ENCODE measurements around the gene YOD1.

Gene YOD1

DNA sequence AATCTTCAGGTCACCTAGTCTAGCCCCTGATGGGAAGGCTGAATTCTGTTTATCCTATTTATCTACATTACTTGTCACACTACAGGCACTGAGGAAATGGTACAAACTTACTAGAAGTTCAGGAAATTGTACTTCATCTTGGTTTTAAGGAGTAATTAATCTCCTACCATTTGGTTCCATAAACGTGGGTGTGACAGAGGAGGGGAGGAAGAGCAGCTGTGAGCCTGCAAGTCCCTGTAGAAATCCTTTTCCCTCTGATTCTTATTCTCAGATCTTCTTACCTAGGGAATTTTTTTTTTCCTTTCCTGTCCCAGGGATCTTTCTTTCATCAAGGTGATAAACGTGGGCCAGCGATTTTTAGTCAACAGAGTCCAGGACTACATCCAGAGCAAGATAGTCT, 16.2 kb upstream of the YOD1 start:
- no peak overlapping the region for H3K4me2 ChIP-seq (ENCODE audit: low read length)
- H3K27me3 ChIP-seq (ENCODE audit: low read depth, low read length): no peaks in the 10 kb centered on the region
- peaks cover 31% of the 10 kb centered on the region for H3K36me3 ChIP-seq (replicated peaks; ENCODE audit: low read depth, low read length)
- H3K4me3 ChIP-seq (ENCODE audit: low read length): no peak overlapping the region
- H2AFZ ChIP-seq (ENCODE audit: low read depth, low read length): no peak overlapping the region
- H3K9ac ChIP-seq (ENCODE audit: low read length): no peak overlapping the region
- H3K4me1 ChIP-seq (ENCODE audit: low read length): peaks cover 14% of the 10 kb centered on the region
- H4K20me1 ChIP-seq (ENCODE audit: insufficient read depth, low read length): no peaks in the 10 kb centered on the region
- H3K27ac ChIP-seq (ENCODE audit: low read length): no peak overlapping the region
- H3K79me2 ChIP-seq (ENCODE audit: low read length): no peaks in the 10 kb centered on the region
- H3K9me3 ChIP-seq (ENCODE audit: insufficient read depth, low read length): no peaks in the 10 kb centered on the region
- TF ChIP-seq, protein P1, sequence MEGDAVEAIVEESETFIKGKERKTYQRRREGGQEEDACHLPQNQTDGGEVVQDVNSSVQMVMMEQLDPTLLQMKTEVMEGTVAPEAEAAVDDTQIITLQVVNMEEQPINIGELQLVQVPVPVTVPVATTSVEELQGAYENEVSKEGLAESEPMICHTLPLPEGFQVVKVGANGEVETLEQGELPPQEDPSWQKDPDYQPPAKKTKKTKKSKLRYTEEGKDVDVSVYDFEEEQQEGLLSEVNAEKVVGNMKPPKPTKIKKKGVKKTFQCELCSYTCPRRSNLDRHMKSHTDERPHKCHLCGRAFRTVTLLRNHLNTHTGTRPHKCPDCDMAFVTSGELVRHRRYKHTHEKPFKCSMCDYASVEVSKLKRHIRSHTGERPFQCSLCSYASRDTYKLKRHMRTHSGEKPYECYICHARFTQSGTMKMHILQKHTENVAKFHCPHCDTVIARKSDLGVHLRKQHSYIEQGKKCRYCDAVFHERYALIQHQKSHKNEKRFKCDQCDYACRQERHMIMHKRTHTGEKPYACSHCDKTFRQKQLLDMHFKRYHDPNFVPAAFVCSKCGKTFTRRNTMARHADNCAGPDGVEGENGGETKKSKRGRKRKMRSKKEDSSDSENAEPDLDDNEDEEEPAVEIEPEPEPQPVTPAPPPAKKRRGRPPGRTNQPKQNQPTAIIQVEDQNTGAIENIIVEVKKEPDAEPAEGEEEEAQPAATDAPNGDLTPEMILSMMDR (IDR thresholded peaks at IDR 0.05; ENCODE audit: low read depth, low read length): no peak
- TF ChIP-seq EZH2phosphoT487 (IDR thresholded peaks at IDR 0.05; ENCODE audit: low read depth): no peak

DNA sequence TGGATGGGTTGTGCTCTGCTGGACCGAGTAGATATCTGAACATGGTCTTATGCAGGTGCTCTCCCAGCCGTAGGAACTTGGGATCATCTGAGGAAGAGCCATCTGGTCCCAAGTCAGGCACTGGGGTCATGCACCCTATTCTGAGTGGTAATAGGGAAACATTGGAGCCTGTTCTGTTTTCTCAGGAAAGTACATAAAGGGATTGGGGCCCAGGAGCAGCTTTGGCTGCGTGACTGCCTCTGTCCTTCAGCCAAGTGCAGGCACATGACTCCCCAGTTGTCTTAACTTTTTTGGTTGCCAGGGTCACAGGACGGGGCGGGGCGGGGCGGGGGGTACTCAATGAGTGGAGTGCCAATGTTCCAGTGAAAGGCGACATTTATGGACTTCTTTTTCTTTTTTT, 13.6 kb upstream of the YOD1 start:
- H3K4me2 ChIP-seq (ENCODE audit: low read length): no peak overlapping the region
- H3K27ac ChIP-seq (ENCODE audit: low read length): no peak overlapping the region
- no peak overlapping the region for H3K9ac ChIP-seq (ENCODE audit: low read length)
- H3K79me2 ChIP-seq (ENCODE audit: low read length): no peaks in the 10 kb centered on the region
- no peak overlapping the region for H3K4me3 ChIP-seq (ENCODE audit: low read length)
- no peaks in the 10 kb centered on the region for H3K9me3 ChIP-seq (ENCODE audit: insufficient read depth, low read length)
- H2AFZ ChIP-seq (ENCODE audit: low read depth, low read length): no peak overlapping the region
- H3K27me3 ChIP-seq (ENCODE audit: low read depth, low read length): no peaks in the 10 kb centered on the region
- no peaks in the 10 kb centered on the region for H4K20me1 ChIP-seq (ENCODE audit: insufficient read depth, low read length)
- no peak for TF ChIP-seq EZH2phosphoT487 (IDR thresholded peaks at IDR 0.05; ENCODE audit: low read depth)
- TF ChIP-seq, protein P1 (IDR thresholded peaks at IDR 0.05; ENCODE audit: low read depth, low read length): no peak
- peaks cover 4% of the 10 kb centered on the region for H3K4me1 ChIP-seq (ENCODE audit: low read length)
- H3K36me3 ChIP-seq (replicated peaks; ENCODE audit: low read depth, low read length): peaks cover 19% of the 10 kb centered on the region

DNA sequence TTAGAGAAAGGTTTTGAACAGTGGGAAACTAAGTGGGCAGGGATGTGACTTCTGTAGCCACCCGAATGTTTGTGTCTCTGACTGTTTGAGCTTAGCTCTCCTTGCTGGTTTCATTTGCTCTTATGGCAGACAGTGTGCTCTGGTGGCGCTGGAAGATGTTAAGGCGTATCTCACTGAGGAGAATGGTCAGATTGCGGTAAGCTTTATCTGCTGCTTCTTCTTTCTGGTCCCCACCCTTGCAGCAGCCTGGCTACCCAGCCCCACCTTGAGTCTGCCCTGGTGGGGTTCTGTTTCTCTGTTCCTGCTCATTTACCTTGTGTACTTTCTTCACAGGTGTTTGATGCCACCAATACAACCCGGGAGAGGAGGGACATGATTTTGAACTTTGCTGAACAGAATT, 12.0 kb upstream of the YOD1 start:
- no peaks in the 10 kb centered on the region for H3K4me1 ChIP-seq (ENCODE audit: low read length)
- no peaks in the 10 kb centered on the region for H3K9me3 ChIP-seq (ENCODE audit: insufficient read depth, low read length)
- H3K27me3 ChIP-seq (ENCODE audit: low read depth, low read length): no peaks in the 10 kb centered on the region
- H3K9ac ChIP-seq (ENCODE audit: low read length): no peak overlapping the region
- H3K79me2 ChIP-seq (ENCODE audit: low read length): no peaks in the 10 kb centered on the region
- no peaks in the 10 kb centered on the region for H4K20me1 ChIP-seq (ENCODE audit: insufficient read depth, low read length)
- no peak for TF ChIP-seq EZH2phosphoT487 (IDR thresholded peaks at IDR 0.05; ENCODE audit: low read depth)
- TF ChIP-seq, protein P1 (IDR thresholded peaks at IDR 0.05; ENCODE audit: low read depth, low read length): no peak
- peaks cover 13% of the 10 kb centered on the region for H3K36me3 ChIP-seq (replicated peaks; ENCODE audit: low read depth, low read length)
- H3K4me2 ChIP-seq (ENCODE audit: low read length): no peak overlapping the region
- no peak overlapping the region for H3K4me3 ChIP-seq (ENCODE audit: low read length)
- H3K27ac ChIP-seq (ENCODE audit: low read length): no peak overlapping the region
- no peak overlapping the region for H2AFZ ChIP-seq (ENCODE audit: low read depth, low read length)

DNA sequence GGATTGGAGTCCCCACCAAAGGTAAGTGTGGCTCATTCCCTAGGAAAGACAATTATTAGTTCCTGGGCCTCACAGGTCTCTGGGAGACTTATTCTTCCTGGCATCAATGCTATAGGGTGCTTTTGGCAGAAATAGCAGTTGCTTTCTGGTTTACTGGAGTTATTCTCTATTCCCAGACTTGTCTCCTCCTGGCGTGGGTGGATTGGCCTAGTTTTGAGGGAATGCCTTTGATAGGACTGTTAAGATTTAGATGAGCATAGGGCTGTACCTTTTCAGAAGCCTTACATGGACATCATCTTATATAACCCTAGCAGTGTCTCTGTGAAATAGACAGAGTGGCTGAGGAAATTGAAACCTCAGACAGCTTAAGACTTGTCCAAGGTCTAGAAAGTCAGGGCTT, 11.1 kb upstream of the YOD1 start:
- no peaks in the 10 kb centered on the region for H3K79me2 ChIP-seq (ENCODE audit: low read length)
- H3K27me3 ChIP-seq (ENCODE audit: low read depth, low read length): no peaks in the 10 kb centered on the region
- H3K36me3 ChIP-seq (replicated peaks; ENCODE audit: low read depth, low read length): peaks cover 15% of the 10 kb centered on the region
- H3K4me1 ChIP-seq (ENCODE audit: low read length): no peaks in the 10 kb centered on the region
- no peak overlapping the region for H3K4me2 ChIP-seq (ENCODE audit: low read length)
- H3K9ac ChIP-seq (ENCODE audit: low read length): no peak overlapping the region
- H3K9me3 ChIP-seq (ENCODE audit: insufficient read depth, low read length): no peaks in the 10 kb centered on the region
- H2AFZ ChIP-seq (ENCODE audit: low read depth, low read length): no peak overlapping the region
- H3K27ac ChIP-seq (ENCODE audit: low read length): no peak overlapping the region
- TF ChIP-seq, protein P1 (IDR thresholded peaks at IDR 0.05; ENCODE audit: low read depth, low read length): no peak
- TF ChIP-seq EZH2phosphoT487 (IDR thresholded peaks at IDR 0.05; ENCODE audit: low read depth): no peak
- no peak overlapping the region for H3K4me3 ChIP-seq (ENCODE audit: low read length)
- H4K20me1 ChIP-seq (ENCODE audit: insufficient read depth, low read length): no peaks in the 10 kb centered on the region

Data from OCI-LY3 (cell line).